Liver (tissue), 9 donors: ENCODE results near the gene CHRM4. TPM values are rescaled to one million over a fixed set of nuclear protein-coding genes. Genes with fewer than 3 reads are reported as not detected.
A peak's percentile ranks its signal among the peaks of the same experiment; 100 is the strongest.
"Not testable (repeated sequence)": the region's sequence is repeated elsewhere in the genome, so short reads cannot be mapped to it uniquely, and the experiment has no call there.

Experiments used
- DNase-seq: peaks from one replicate; pipeline ENCODE4 v3.0.0-alpha.2; 2017; ENCODE audit warnings: low spot score
- H3K27ac ChIP-seq, 2 donors: one replicate each; pipeline ENCODE4 v1.7.0; 2013; ENCODE audit warnings: inconsistent platforms in 2 of 2, low read length in 2 of 2, control low read depth in 1 of 2, low read depth in 1 of 2, mild to moderate bottlenecking in 1 of 2
- H3K27me3 ChIP-seq, 4 donors: one replicate each; pipeline versions ENCODE4 v1.6.1 to v1.7.0; 2013; ENCODE audit warnings: low read length in 3 of 4, inconsistent platforms in 1 of 4, mild to moderate bottlenecking in 1 of 4, moderate library complexity in 1 of 4; ENCODE audit not compliant: control insufficient read depth in 4 of 4, insufficient read depth in 4 of 4
- H3K36me3 ChIP-seq, 4 donors: one replicate each; pipeline versions ENCODE4 v1.6.1 to v1.7.0; 2013; ENCODE audit warnings: low read length in 3 of 4, mild to moderate bottlenecking in 3 of 4, low read depth in 1 of 4, moderate library complexity in 1 of 4; ENCODE audit not compliant: control insufficient read depth in 4 of 4, insufficient read depth in 3 of 4
- H3K4me1 ChIP-seq, 4 donors: one replicate each; pipeline versions ENCODE4 v1.6.1 to v1.7.0; 2013; ENCODE audit warnings: low read length in 3 of 4, mild to moderate bottlenecking in 3 of 4, moderate library complexity in 1 of 4; ENCODE audit not compliant: control insufficient read depth in 4 of 4, insufficient read depth in 4 of 4
- H3K4me3 ChIP-seq, 3 donors: one replicate each; pipeline versions ENCODE4 v1.6.1 to v1.7.0; 2013; ENCODE audit warnings: low read length in 3 of 3, control low read depth in 1 of 3, low read depth in 1 of 3, mild to moderate bottlenecking in 1 of 3
- H3K9ac ChIP-seq, 2 donors: one replicate each; pipeline ENCODE4 v1.7.0; 2013; ENCODE audit warnings: low read length in 2 of 2, mild to moderate bottlenecking in 2 of 2, moderate library complexity in 2 of 2, control low read depth in 1 of 2, low read depth in 1 of 2
- H3K9me3 ChIP-seq, 4 donors: one replicate each; pipeline versions ENCODE4 v1.6.1 to v1.7.0; 2013; ENCODE audit warnings: low read length in 3 of 4; ENCODE audit not compliant: control insufficient read depth in 4 of 4
- FOXA1 ChIP-seq: IDR thresholded peaks from 2 replicates; pipeline ENCODE4 v1.6.1; 2016; ENCODE audit warnings: antibody characterized with exemption
- FOXA2 ChIP-seq: IDR thresholded peaks from 2 replicates; pipeline ENCODE4 v1.6.1; 2016; ENCODE audit warnings: antibody characterized with exemption
- GABPA ChIP-seq, 2 donors: IDR thresholded peaks in 1 of 2; conservative IDR thresholded peaks in 1 of 2; 2 replicates each; pipeline ENCODE4 v1.6.1; 2016; ENCODE audit warnings: antibody characterized with exemption in 2 of 2, mild to moderate bottlenecking in 1 of 2, moderate library complexity in 1 of 2
- HNF4A ChIP-seq, 2 donors: conservative IDR thresholded peaks; 2 replicates each; pipeline ENCODE4 v1.6.1; 2016; ENCODE audit warnings: antibody characterized with exemption in 2 of 2, mild to moderate bottlenecking in 2 of 2
- HNF4G ChIP-seq: IDR thresholded peaks from 2 replicates; pipeline ENCODE4 v1.6.1; 2016; ENCODE audit warnings: antibody characterized with exemption
- RAD21 ChIP-seq, 2 donors: IDR thresholded peaks; 2 replicates each; pipeline ENCODE4 v1.6.1; 2016; ENCODE audit warnings: antibody characterized with exemption in 2 of 2, mild to moderate bottlenecking in 2 of 2
- RXRA ChIP-seq, 2 donors: IDR thresholded peaks; 2 replicates each; pipeline ENCODE4 v1.6.1; 2017 to 2018; ENCODE audit warnings: antibody characterized with exemption in 2 of 2, mild to moderate bottlenecking in 1 of 2
- SP1 ChIP-seq: IDR thresholded peaks from 2 replicates; pipeline ENCODE4 v1.6.1; 2018; ENCODE audit warnings: antibody characterized with exemption, mild to moderate bottlenecking
- TAF1 ChIP-seq: conservative IDR thresholded peaks from 2 replicates; pipeline ENCODE4 v1.6.1; 2016; ENCODE audit warnings: antibody characterized with exemption, mild to moderate bottlenecking
- YY1 ChIP-seq: IDR thresholded peaks from 2 replicates; pipeline ENCODE4 v1.6.1; 2016; ENCODE audit warnings: antibody characterized with exemption, mild to moderate bottlenecking
- WGBS: extraction: QIAGEN DNeasy Blood & Tissue Kit; methylation state at CpG from one replicate; pipeline ENCODE4 v1.1.7; 2013; 5-methylcytosine and 5-hydroxymethylcytosine counted together
- polyA plus RNA-seq, 2 donors: library from polyadenylated mRNA; stranded (reverse) in 1 of 2; unstranded in 1 of 2; fragments of 200-250 nt in 1 of 2; fragments of >200 nt in 1 of 2; fragmentation: Nextera tagmentation in 1 of 2; extraction: Ambion mirVana in 1 of 2; gene quantifications; one replicate each; pipeline versions ENCODE4 v1.2.1 to v1.2.3, GENCODE V29; 2013 to 2015
- total RNA-seq, 2 donors: library from RNA; depleted of rRNA; stranded (reverse); fragments of >200 nt; gene quantifications; one replicate each; pipeline ENCODE4 v1.2.3, GENCODE V29; 2014
- TF ChIP-seq, protein P1 (sequence below): IDR thresholded peaks from 2 replicates; pipeline ENCODE4 v1.6.1; 2016; ENCODE audit warnings: antibody characterized with exemption, mild to moderate bottlenecking
- TF ChIP-seq, protein P2 (sequence below): IDR thresholded peaks from 2 replicates; pipeline ENCODE4 v1.6.1; 2016; ENCODE audit warnings: antibody characterized with exemption
- TF ChIP-seq, protein P3 (sequence below): IDR thresholded peaks from 2 replicates; pipeline ENCODE4 v1.6.1; 2016; ENCODE audit warnings: antibody characterized with exemption
- TF ChIP-seq, protein P4 (sequence below): IDR thresholded peaks from 2 replicates; pipeline ENCODE4 v1.6.1; 2016; ENCODE audit warnings: antibody characterized with exemption
- donor health status: healthy.
- donor health status: healthy.
- donor health status: healthy.
- donor health status: healthy.
- donor health status: healthy.

The CHRM4 gene
- total and polyA plus RNA-seq, 4 donors: 0.08 to 0.09 TPM; not detected in 2

DNA sequence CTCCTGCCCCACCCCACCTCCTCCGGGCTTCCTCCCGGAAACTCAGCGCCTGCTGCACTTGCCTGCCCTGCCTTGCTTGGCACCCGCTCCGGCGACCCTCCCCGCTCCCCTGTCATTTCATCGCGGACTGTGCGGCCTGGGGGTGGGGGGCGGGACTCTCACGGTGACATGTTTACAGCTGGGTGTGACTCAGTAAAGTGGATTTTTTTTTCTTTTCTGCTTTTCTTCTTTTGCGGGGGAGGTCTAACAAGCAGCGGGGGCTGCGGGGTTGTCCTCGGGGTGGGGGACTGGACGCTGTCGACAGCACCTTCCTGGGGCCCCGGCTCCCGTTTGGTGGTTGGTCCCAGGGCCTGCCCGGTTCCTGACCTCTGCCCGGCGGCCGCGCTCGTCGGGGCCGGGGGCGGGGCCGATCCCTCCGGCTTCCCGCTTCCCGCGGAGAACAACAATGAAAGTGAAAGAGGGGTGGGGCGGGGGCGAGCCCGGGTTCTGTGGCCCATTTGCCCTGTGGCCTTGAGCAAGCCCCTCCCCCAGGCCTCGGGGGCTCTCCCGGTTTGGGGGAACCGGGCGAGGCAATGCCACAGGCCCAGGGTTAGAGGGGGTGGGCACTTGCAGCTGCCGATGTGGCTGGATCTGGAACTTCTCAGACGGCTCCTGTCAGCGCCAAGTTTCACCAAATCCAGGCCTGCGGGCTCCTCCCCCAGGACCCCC is 11.1 kb downstream of the CHRM4 start:
- H3K27me3 ChIP-seq: no peaks in the 10 kb centered on the region
- peak overlapping the region in 1 of 2 donors; percentile 83 for H3K9ac ChIP-seq
- no peaks in the 10 kb centered on the region for H3K9me3 ChIP-seq
- H3K27ac ChIP-seq: peak overlapping the region in 1 of 2 donors; percentile 63
- no peak for TF ChIP-seq FOXA2
- no peak for TF ChIP-seq GABPA (IDR thresholded peaks at IDR 0.05 in 1 of 2, conservative IDR thresholded peaks at IDR 0.05 in 1 of 2)
- no peak for TF ChIP-seq TAF1
- TF ChIP-seq, protein P1, sequence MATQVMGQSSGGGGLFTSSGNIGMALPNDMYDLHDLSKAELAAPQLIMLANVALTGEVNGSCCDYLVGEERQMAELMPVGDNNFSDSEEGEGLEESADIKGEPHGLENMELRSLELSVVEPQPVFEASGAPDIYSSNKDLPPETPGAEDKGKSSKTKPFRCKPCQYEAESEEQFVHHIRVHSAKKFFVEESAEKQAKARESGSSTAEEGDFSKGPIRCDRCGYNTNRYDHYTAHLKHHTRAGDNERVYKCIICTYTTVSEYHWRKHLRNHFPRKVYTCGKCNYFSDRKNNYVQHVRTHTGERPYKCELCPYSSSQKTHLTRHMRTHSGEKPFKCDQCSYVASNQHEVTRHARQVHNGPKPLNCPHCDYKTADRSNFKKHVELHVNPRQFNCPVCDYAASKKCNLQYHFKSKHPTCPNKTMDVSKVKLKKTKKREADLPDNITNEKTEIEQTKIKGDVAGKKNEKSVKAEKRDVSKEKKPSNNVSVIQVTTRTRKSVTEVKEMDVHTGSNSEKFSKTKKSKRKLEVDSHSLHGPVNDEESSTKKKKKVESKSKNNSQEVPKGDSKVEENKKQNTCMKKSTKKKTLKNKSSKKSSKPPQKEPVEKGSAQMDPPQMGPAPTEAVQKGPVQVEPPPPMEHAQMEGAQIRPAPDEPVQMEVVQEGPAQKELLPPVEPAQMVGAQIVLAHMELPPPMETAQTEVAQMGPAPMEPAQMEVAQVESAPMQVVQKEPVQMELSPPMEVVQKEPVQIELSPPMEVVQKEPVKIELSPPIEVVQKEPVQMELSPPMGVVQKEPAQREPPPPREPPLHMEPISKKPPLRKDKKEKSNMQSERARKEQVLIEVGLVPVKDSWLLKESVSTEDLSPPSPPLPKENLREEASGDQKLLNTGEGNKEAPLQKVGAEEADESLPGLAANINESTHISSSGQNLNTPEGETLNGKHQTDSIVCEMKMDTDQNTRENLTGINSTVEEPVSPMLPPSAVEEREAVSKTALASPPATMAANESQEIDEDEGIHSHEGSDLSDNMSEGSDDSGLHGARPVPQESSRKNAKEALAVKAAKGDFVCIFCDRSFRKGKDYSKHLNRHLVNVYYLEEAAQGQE: peak; percentile 34
- no peak for TF ChIP-seq FOXA1
- peak; percentile 42 for TF ChIP-seq SP1
- TF ChIP-seq, protein P2, sequence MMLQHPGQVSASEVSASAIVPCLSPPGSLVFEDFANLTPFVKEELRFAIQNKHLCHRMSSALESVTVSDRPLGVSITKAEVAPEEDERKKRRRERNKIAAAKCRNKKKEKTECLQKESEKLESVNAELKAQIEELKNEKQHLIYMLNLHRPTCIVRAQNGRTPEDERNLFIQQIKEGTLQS: no peak
- TF ChIP-seq HNF4A (conservative IDR thresholded peaks at IDR 0.05): no peak
- TF ChIP-seq HNF4G: no peak
- TF ChIP-seq RXRA (IDR thresholded peaks at IDR 0.05): no peak
- TF ChIP-seq, protein P3, sequence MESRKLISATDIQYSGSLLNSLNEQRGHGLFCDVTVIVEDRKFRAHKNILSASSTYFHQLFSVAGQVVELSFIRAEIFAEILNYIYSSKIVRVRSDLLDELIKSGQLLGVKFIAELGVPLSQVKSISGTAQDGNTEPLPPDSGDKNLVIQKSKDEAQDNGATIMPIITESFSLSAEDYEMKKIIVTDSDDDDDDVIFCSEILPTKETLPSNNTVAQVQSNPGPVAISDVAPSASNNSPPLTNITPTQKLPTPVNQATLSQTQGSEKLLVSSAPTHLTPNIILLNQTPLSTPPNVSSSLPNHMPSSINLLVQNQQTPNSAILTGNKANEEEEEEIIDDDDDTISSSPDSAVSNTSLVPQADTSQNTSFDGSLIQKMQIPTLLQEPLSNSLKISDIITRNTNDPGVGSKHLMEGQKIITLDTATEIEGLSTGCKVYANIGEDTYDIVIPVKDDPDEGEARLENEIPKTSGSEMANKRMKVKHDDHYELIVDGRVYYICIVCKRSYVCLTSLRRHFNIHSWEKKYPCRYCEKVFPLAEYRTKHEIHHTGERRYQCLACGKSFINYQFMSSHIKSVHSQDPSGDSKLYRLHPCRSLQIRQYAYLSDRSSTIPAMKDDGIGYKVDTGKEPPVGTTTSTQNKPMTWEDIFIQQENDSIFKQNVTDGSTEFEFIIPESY: no peak
- TF ChIP-seq RAD21 (IDR thresholded peaks at IDR 0.05): no peak
- TF ChIP-seq YY1: no peak
- TF ChIP-seq, protein P4, sequence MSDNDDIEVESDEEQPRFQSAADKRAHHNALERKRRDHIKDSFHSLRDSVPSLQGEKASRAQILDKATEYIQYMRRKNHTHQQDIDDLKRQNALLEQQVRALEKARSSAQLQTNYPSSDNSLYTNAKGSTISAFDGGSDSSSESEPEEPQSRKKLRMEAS: no peak
- H3K4me1 ChIP-seq: peaks cover 4 to 13% (median 6%) of the 10 kb centered on the region in 4 donors
- peaks cover 4 to 25% (median 5%) of the 10 kb centered on the region in 4 donors for H3K36me3 ChIP-seq
- H3K4me3 ChIP-seq: peak overlapping the region; percentile 30 to 78 (median 76)
- DNase-seq: peak; percentile 67
- 7% methylated on average over 45 of the region's 45 CpGs for WGBS

DNA sequence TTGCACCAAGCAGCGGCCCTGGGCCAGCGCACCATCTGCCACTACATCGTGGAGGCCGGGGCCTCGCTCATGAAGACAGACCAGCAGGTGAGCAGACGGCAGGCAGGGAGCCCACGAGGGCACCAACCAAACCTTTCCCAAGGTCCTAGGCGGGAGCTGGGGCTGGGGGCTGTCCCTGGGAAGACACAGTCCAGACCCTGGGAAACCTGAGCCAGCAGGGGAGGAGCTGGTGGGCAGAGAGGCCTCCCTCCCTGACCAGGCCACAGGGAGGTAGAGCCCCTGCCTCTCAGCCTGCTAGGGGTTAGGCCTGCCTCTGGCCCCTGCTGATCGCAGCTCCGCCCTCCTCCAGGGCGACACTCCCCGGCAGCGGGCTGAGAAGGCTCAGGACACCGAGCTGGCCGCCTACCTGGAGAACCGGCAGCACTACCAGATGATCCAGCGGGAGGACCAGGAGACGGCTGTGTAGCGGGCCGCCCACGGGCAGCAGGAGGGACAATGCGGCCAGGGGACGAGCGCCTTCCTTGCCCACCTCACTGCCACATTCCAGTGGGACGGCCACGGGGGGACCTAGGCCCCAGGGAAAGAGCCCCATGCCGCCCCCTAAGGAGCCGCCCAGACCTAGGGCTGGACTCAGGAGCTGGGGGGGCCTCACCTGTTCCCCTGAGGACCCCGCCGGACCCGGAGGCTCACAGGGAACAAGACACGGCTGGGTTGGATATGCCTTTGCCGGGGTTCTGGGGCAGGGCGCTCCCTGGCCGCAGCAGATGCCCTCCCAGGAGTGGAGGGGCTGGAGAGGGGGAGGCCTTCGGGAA is 11.9 kb downstream of the CHRM4 start:
- DNase-seq, H3K9ac ChIP-seq, H3K27me3 ChIP-seq, H3K9me3 ChIP-seq, H3K27ac ChIP-seq, H3K4me3 ChIP-seq: not testable (repeated sequence)
- H3K4me1 ChIP-seq: peaks cover 4 to 13% (median 6%) of the 10 kb centered on the region in 4 donors
- H3K36me3 ChIP-seq: peaks cover 4 to 33% (median 9%) of the 10 kb centered on the region in 4 donors
- 76% methylated on average over 34 of the region's 36 CpGs for WGBS
